NCI-H1105 treated with DMSO at 0.1 percent for 48 hours (cell line): ENCODE measurements around the gene NR4A1.

Source experiments
- DNase-seq: peaks from one replicate; lab custom pipeline; 2025; lab: John Stamatoyannopoulos, UW

The NR4A1 gene

GRCh38 chr12:52079576-52080402 is 28.5 kb downstream of the NR4A1 start, which contains the start of gene SMIM41:
Gene SMIM41 (plus strand): TSS chr12:52079704. CDS start chr12:52079780, 76 bp downstream.
- no peak for DNase-seq

- DNase-seq, result no peak
Observed at GRCh38 chr12:52080403-52081251, 29.4 kb downstream of the NR4A1 start.

GRCh38 chr12:52081263-52081733 is 30.1 kb downstream of the NR4A1 start:
- peak; percentile 58 for DNase-seq

GRCh38 chr12:52082026-52082668 is 30.9 kb downstream of the NR4A1 start:
- DNase-seq, result no peak

GRCh38 chr12:52082669-52082987 is 31.4 kb downstream of the NR4A1 start:
- DNase-seq, result no peak

GRCh38 chr12:52082988-52083637 is 31.9 kb downstream of the NR4A1 start:
- peak; percentile 15 for DNase-seq

- DNase-seq, result no peak
Observed at GRCh38 chr12:52083638-52083996, 32.4 kb downstream of the NR4A1 start.

GRCh38 chr12:52084491-52085231 is 33.4 kb downstream of the NR4A1 start:
- no peak for DNase-seq

GRCh38 chr12:52085682-52086180 is 34.5 kb downstream of the NR4A1 start:
- DNase-seq, result no peak

GRCh38 chr12:52086366-52086765 is 35.1 kb downstream of the NR4A1 start:
- DNase-seq, result no peak

GRCh38 chr12:52086944-52087835 is 35.9 kb downstream of the NR4A1 start:
- DNase-seq, result no peak

- DNase-seq, result no peak
Observed at GRCh38 chr12:52087961-52088820, 36.9 kb downstream of the NR4A1 start.

- DNase-seq, result no peak
Observed at GRCh38 chr12:52089491-52089890, 38.2 kb downstream of the NR4A1 start.

GRCh38 chr12:52090291-52090690 is 39.0 kb downstream of the NR4A1 start:
- no peak for DNase-seq

- DNase-seq, result no peak
Observed at GRCh38 chr12:52091061-52091460, 39.8 kb downstream of the NR4A1 start.

GRCh38 chr12:52091869-52092268 is 40.6 kb downstream of the NR4A1 start:
- peak; percentile 41 for DNase-seq

GRCh38 chr12:52093346-52093745 is 42.1 kb downstream of the NR4A1 start:
- DNase-seq, result no peak

- no peak for DNase-seq
Observed at GRCh38 chr12:52096332-52097044, 45.2 kb downstream of the NR4A1 start.
